ENCODE measurements around the gene SDHAF2. TPM values are rescaled to one million over a fixed set of nuclear protein-coding genes. Genes with fewer than 3 reads are reported as not detected.

Gene SDHAF2
- total RNA-seq, 1 experiment from 2014 or later, result 49.1 TPM

DNA sequence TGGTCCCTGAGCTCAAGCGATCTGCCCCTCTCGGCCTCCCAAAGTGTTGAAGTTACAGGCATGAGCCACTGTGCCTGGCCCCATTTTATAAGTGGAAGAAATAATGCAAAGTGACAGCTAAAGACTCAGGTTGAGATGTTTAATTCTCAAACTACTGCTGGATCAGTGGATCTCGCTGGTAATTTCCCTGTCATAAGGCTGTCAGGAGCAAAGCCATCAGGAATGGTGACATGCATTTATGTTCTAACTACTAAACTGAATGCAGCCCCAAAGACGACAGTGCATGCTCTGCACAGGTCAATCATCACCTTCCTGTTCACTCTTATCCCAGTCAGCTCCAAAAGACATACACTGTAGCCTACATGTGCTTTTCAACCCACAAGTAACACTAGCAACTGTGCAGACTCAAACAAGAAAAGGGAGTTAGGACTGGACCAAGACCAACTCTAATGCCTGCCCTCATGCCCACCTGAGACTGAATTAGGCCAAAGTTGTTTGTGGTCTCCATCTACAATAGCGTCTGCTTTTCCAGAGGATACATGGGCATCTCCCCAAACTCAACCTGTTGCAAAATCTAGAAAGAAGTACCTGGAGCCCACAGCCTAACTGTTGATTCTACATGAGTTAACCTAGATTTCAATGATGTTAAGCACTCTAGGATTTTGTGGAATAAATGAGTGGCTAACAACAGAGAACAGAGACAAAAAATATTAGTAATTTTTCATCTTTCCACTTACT is 22.8 kb upstream of the SDHAF2 start:
- ChIA-PET CTCF (no interaction called here), POLR2A (ENCODE audit: low non-redundant PET) (no interaction called here)
- Histone ChIP-seq H3K36me3 (ENCODE audit: insufficient read depth, low read length, poor library complexity, severe bottlenecking) (peaks cover 96% of the 10 kb centered on the region), H3K27me3 (replicated peaks; ENCODE audit: insufficient read depth, low read depth, low read length, poor library complexity) (no peaks in the 10 kb centered on the region), H3K4me1 (ENCODE audit: insufficient read depth, low read length, poor library complexity, severe bottlenecking) (no peaks in the 10 kb centered on the region), H3K27ac (ENCODE audit: low read depth, low read length, poor library complexity, severe bottlenecking) (no peak overlapping the region), H3K4me3 (ENCODE audit: low read depth, low read length, poor library complexity, severe bottlenecking) (no peak overlapping the region), H3K9me3 (ENCODE audit: low read depth, low read length, poor library complexity, severe bottlenecking) (no peaks in the 10 kb centered on the region)
- TF ChIP-seq EZH2 (IDR thresholded peaks at IDR 0.05; ENCODE audit: borderline replicate concordance, low read depth, low read length, poor library complexity, severe bottlenecking), result no peak
- TF ChIP-seq, protein P1, sequence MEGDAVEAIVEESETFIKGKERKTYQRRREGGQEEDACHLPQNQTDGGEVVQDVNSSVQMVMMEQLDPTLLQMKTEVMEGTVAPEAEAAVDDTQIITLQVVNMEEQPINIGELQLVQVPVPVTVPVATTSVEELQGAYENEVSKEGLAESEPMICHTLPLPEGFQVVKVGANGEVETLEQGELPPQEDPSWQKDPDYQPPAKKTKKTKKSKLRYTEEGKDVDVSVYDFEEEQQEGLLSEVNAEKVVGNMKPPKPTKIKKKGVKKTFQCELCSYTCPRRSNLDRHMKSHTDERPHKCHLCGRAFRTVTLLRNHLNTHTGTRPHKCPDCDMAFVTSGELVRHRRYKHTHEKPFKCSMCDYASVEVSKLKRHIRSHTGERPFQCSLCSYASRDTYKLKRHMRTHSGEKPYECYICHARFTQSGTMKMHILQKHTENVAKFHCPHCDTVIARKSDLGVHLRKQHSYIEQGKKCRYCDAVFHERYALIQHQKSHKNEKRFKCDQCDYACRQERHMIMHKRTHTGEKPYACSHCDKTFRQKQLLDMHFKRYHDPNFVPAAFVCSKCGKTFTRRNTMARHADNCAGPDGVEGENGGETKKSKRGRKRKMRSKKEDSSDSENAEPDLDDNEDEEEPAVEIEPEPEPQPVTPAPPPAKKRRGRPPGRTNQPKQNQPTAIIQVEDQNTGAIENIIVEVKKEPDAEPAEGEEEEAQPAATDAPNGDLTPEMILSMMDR (conservative IDR thresholded peaks at IDR 0.05; ENCODE audit: low read depth, low read length), result no peak
- BruUV-seq (replicated peaks), result no TSS peak
- DNase-seq (ENCODE audit: low spot score), result no peak
- intact Hi-C loops (cut with micrococcal nuclease; ENCODE audit: unreplicated experiment), result no loop called here

DNA sequence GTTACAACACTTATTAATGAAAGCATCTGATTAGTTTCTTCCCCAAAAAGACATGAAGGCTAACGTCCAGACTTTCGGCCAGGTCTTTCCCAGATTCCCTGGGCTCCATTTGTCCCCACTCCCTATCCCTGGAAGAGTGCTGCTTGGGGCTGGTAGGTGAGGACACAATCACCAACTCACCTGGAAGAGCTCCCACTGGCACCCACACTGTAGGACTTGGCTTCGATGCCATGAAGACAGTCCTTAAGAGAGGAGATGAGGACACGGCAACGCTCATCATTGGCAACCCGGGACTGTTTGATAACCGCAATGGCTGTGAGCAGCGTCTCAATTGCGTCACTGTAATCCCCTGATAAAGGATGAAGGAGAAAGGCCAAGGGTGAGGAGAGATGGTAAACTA is 18.3 kb upstream of the SDHAF2 start:
- Histone ChIP-seq H3K4me1 (ENCODE audit: insufficient read depth, low read length, poor library complexity, severe bottlenecking) (no peaks in the 10 kb centered on the region), H3K27me3 (replicated peaks; ENCODE audit: insufficient read depth, low read depth, low read length, poor library complexity) (no peaks in the 10 kb centered on the region), H3K9me3 (ENCODE audit: low read depth, low read length, poor library complexity, severe bottlenecking) (no peaks in the 10 kb centered on the region), H3K4me3 (ENCODE audit: low read depth, low read length, poor library complexity, severe bottlenecking) (no peak overlapping the region), H3K27ac (ENCODE audit: low read depth, low read length, poor library complexity, severe bottlenecking) (no peak overlapping the region), H3K36me3 (ENCODE audit: insufficient read depth, low read length, poor library complexity, severe bottlenecking) (peaks cover 96% of the 10 kb centered on the region)
- intact Hi-C loops (cut with micrococcal nuclease; ENCODE audit: unreplicated experiment), result no loop called here
- BruUV-seq (replicated peaks), result no TSS peak
- CTCF ChIA-PET, result no interaction called here
- TF ChIP-seq, protein P1 (conservative IDR thresholded peaks at IDR 0.05; ENCODE audit: low read depth, low read length), result no peak
- TF ChIP-seq EZH2 (IDR thresholded peaks at IDR 0.05; ENCODE audit: borderline replicate concordance, low read depth, low read length, poor library complexity, severe bottlenecking), result no peak
- no peak for DNase-seq (ENCODE audit: low spot score)
- POLR2A ChIA-PET (ENCODE audit: low non-redundant PET), result no interaction called here

DNA sequence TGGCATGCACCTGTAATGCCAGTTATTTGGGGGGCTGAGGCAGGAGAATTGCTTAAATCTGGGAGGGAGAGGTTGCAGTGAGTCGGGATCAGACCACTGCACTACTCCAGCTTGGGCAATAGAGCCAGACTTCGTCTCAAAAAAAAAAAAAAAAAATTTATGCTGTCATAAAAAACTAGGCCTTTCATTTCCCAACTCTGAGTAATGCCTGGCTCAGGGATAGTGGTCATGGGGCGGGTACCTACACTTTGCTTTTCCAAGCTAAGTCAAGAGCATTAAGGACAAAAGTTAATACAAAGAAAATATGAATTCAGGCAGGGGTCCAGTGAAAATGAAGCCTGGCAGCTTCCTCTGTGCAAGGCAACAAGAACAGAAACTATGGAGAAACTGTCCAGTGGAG is 16.4 kb upstream of the SDHAF2 start:
- DNase-seq (ENCODE audit: low spot score), result no peak
- Histone ChIP-seq H3K9me3 (ENCODE audit: low read depth, low read length, poor library complexity, severe bottlenecking) (no peaks in the 10 kb centered on the region), H3K27ac (ENCODE audit: low read depth, low read length, poor library complexity, severe bottlenecking) (no peak overlapping the region), H3K4me1 (ENCODE audit: insufficient read depth, low read length, poor library complexity, severe bottlenecking) (no peaks in the 10 kb centered on the region), H3K27me3 (replicated peaks; ENCODE audit: insufficient read depth, low read depth, low read length, poor library complexity) (no peaks in the 10 kb centered on the region), H3K4me3 (ENCODE audit: low read depth, low read length, poor library complexity, severe bottlenecking) (no peak overlapping the region), H3K36me3 (ENCODE audit: insufficient read depth, low read length, poor library complexity, severe bottlenecking) (peaks cover 98% of the 10 kb centered on the region)
- BruUV-seq (replicated peaks), result no TSS peak
- TF ChIP-seq EZH2 (IDR thresholded peaks at IDR 0.05; ENCODE audit: borderline replicate concordance, low read depth, low read length, poor library complexity, severe bottlenecking), result no peak
- TF ChIP-seq, protein P1 (conservative IDR thresholded peaks at IDR 0.05; ENCODE audit: low read depth, low read length), result no peak
- CTCF ChIA-PET, result no interaction called here
- POLR2A ChIA-PET (ENCODE audit: low non-redundant PET), result no interaction called here
- intact Hi-C loops (cut with micrococcal nuclease; ENCODE audit: unreplicated experiment), result no loop called here
